Measurements from ENCODE around the gene MYO7B.

The MYO7B gene

GRCh38 chr2:127650785-127651380 is 115.4 kb downstream of the MYO7B start:
- no peak for DNase-seq (ENCODE audit: low read depth)

- DNase-seq (ENCODE audit: low read depth) = no peak
Measured at GRCh38 chr2:127651381-127651809, 115.9 kb downstream of the MYO7B start.

GRCh38 chr2:127651971-127652550 is 116.6 kb downstream of the MYO7B start:
- DNase-seq (ENCODE audit: low read depth) = no peak

GRCh38 chr2:127652786-127653357 is 117.4 kb downstream of the MYO7B start:
- no peak for DNase-seq (ENCODE audit: low read depth)

GRCh38 chr2:127653421-127654083 is 118.1 kb downstream of the MYO7B start:
- DNase-seq (ENCODE audit: low read depth) = no peak

- DNase-seq (ENCODE audit: low read depth) = no peak
Measured at GRCh38 chr2:127654084-127654837, 118.8 kb downstream of the MYO7B start.

- DNase-seq (ENCODE audit: low read depth) = no peak
Measured at GRCh38 chr2:127654838-127655175, 119.3 kb downstream of the MYO7B start.

- DNase-seq (ENCODE audit: low read depth) = no peak
Measured at GRCh38 chr2:127655209-127656073, 120.0 kb downstream of the MYO7B start.

- no peak for DNase-seq (ENCODE audit: low read depth)
Measured at GRCh38 chr2:127656569-127657231, 121.2 kb downstream of the MYO7B start.

- no peak for DNase-seq (ENCODE audit: low read depth)
Measured at GRCh38 chr2:127657232-127657595, 121.7 kb downstream of the MYO7B start.

- no peak for DNase-seq (ENCODE audit: low read depth)
Measured at GRCh38 chr2:127658146-127658545, 122.7 kb downstream of the MYO7B start.

- DNase-seq (ENCODE audit: low read depth) = no peak
Measured at GRCh38 chr2:127658641-127659407, 123.3 kb downstream of the MYO7B start.

- no peak for DNase-seq (ENCODE audit: low read depth)
Measured at GRCh38 chr2:127659408-127660290, 124.2 kb downstream of the MYO7B start.

- DNase-seq (ENCODE audit: low read depth) = no peak
Measured at GRCh38 chr2:127660291-127660578, 124.8 kb downstream of the MYO7B start.

GRCh38 chr2:127661072-127661649 is 125.7 kb downstream of the MYO7B start:
- DNase-seq (ENCODE audit: low read depth) = no peak

GRCh38 chr2:127661949-127662510 is 126.5 kb downstream of the MYO7B start:
- DNase-seq (ENCODE audit: low read depth) = no peak

- no peak for DNase-seq (ENCODE audit: low read depth)
Measured at GRCh38 chr2:127662937-127663565, 127.6 kb downstream of the MYO7B start.

GRCh38 chr2:127663566-127664064 is 128.1 kb downstream of the MYO7B start:
- DNase-seq (ENCODE audit: low read depth) = no peak

Data from T-helper 22 cell (primary cell).